H1 (cell line): ENCODE data around the gene STXBP2. TPM values are rescaled to one million over a fixed set of nuclear protein-coding genes. Genes with fewer than 3 reads are reported as not detected.
"Not testable (repeated sequence)": the region's sequence is repeated elsewhere in the genome, so short reads cannot be mapped to it uniquely, and the experiment has no call there.

Experiments used
- CTCF ChIA-PET: fragments of 300-600 bp; sonication (Branson Sonifier 250); formaldehyde crosslinking; loops from one replicate; lab custom pipeline; 2021; ENCODE audit not compliant: partially characterized antibody; lab: Charles Lee
- POLR2A ChIA-PET: fragments of 300-600 bp; sonication (Branson Sonifier 250); formaldehyde crosslinking; loops from one replicate; lab custom pipeline; 2021; ENCODE audit warnings: inconsistent platforms; ENCODE audit not compliant: partially characterized antibody; lab: Charles Lee
- DNase-seq, 2 experiments: peaks; one replicate each; pipeline versions ENCODE4 v3.0.0 to v3.0.0-alpha.2; 2010 to 2022; ENCODE audit warnings: low spot score in 2 of 2, low read depth in 1 of 2, mixed read lengths in 1 of 2
- FAIRE-seq: peaks from 2 replicates; lab custom pipeline; 2011; peaks lifted over from hg19 to GRCh38; lab: Jason Lieb, UNC
- H2AFZ ChIP-seq: 2 replicates; pipeline ENCODE4 v1.8.1; 2012; ENCODE audit warnings: low read length, inconsistent platforms
- H2AK5ac ChIP-seq: 2 replicates; pipeline ENCODE4 v1.6.1; 2013; ENCODE audit warnings: low read depth, low read length
- H2BK120ac ChIP-seq: replicated peaks from 2 replicates; pipeline ENCODE3; 2013; ENCODE audit warnings: low read depth, low read length, inconsistent platforms
- H2BK12ac ChIP-seq: 2 replicates; pipeline ENCODE4 v1.6.1; 2013; ENCODE audit warnings: low read depth, low read length
- H2BK15ac ChIP-seq: 2 replicates; pipeline ENCODE4 v1.6.1; 2013; ENCODE audit warnings: low read length
- H2BK20ac ChIP-seq: 2 replicates; pipeline ENCODE4 v1.6.1; 2013; ENCODE audit warnings: low read length
- H2BK5ac ChIP-seq: 2 replicates; pipeline ENCODE4 v1.6.1; 2013; ENCODE audit warnings: low read depth, low read length
- H3K14ac ChIP-seq: 2 replicates; pipeline ENCODE4 v1.6.1; 2013; ENCODE audit warnings: inconsistent platforms; ENCODE audit not compliant: insufficient read length
- H3K18ac ChIP-seq: 2 replicates; pipeline ENCODE4 v1.6.1; 2013; ENCODE audit warnings: low read length; ENCODE audit errors: extremely low read depth
- H3K23ac ChIP-seq: 2 replicates; pipeline ENCODE4 v1.6.1; 2013; ENCODE audit warnings: inconsistent platforms; ENCODE audit not compliant: insufficient read length
- H3K23me2 ChIP-seq: 2 replicates; pipeline ENCODE4 v1.6.1; 2013; ENCODE audit warnings: low read depth, low read length
- H3K27ac ChIP-seq: 2 replicates; pipeline ENCODE4 v1.6.1; 2011; ENCODE audit warnings: low read depth, low read length, inconsistent platforms
- H3K27me3 ChIP-seq, 4 experiments: replicated peaks in 1 of 4; 1 replicate in 1 of 4; 2 replicates in 3 of 4; pipeline versions ENCODE4 v1.6.1 to v1.8.1; 2011 to 2013; ENCODE audit warnings: low read length in 3 of 4, mild to moderate bottlenecking in 3 of 4, inconsistent platforms in 2 of 4, mixed read lengths in 2 of 4, moderate library complexity in 1 of 4; ENCODE audit not compliant: control insufficient read depth in 3 of 4, insufficient read depth in 3 of 4; ENCODE audit errors: extremely low read depth in 1 of 4
- H3K36me3 ChIP-seq, 4 experiments: 2 replicates each; pipeline versions ENCODE4 v1.6.1 to v1.8.1; 2011 to 2013; ENCODE audit warnings: mild to moderate bottlenecking in 4 of 4, low read length in 3 of 4, moderate library complexity in 2 of 4, control low read depth in 1 of 4, inconsistent platforms in 1 of 4; ENCODE audit not compliant: insufficient read depth in 4 of 4, control insufficient read depth in 2 of 4
- H3K4ac ChIP-seq: replicated peaks from 2 replicates; pipeline ENCODE3; 2013; ENCODE audit warnings: low read length, low read depth, mixed read lengths, inconsistent platforms; ENCODE audit not compliant: insufficient read length
- H3K4me1 ChIP-seq, 4 experiments: replicated peaks in 1 of 4; 1 replicate in 1 of 4; 2 replicates in 3 of 4; pipeline versions ENCODE4 v1.6.1 to v1.8.1; 2011 to 2013; ENCODE audit warnings: low read length in 3 of 4, inconsistent platforms in 2 of 4, mixed read lengths in 1 of 4; ENCODE audit not compliant: insufficient read depth in 4 of 4, control insufficient read depth in 3 of 4
- H3K4me2 ChIP-seq, 2 experiments: 2 replicates each; pipeline versions ENCODE4 v1.6.1 to v1.8.1; 2011 to 2013; ENCODE audit warnings: low read depth in 2 of 2, low read length in 2 of 2, control low read depth in 1 of 2, inconsistent platforms in 1 of 2, mild to moderate bottlenecking in 1 of 2; ENCODE audit not compliant: insufficient read depth in 1 of 2
- H3K4me3 ChIP-seq, 4 experiments: fragments of 200-600, 300-600 bp in 1 of 4; sonication (generic), shearing (Covaris generic), sonication (Bioruptor Twin) in 1 of 4; 2 replicates each; pipeline versions ENCODE4 v1.5.1 to v1.8.1; 2011 to 2016; ENCODE audit warnings: low read length in 4 of 4, low read depth in 3 of 4, control low read depth in 2 of 4, inconsistent platforms in 2 of 4, mild to moderate bottlenecking in 2 of 4, mixed read lengths in 1 of 4, moderate library complexity in 1 of 4; ENCODE audit not compliant: insufficient read depth in 2 of 4; ENCODE audit errors: extremely low read depth in 1 of 4
- H3K56ac ChIP-seq: replicated peaks from 2 replicates; pipeline ENCODE3; 2013; ENCODE audit warnings: low read depth, mild to moderate bottlenecking, mixed read lengths, low read length, inconsistent platforms; ENCODE audit not compliant: insufficient read length
- H3K79me1 ChIP-seq: 2 replicates; pipeline ENCODE4 v1.6.1; 2013; ENCODE audit warnings: low read depth, low read length, control low read depth
- H3K79me2 ChIP-seq, 2 experiments: 2 replicates each; pipeline versions ENCODE4 v1.6.1 to v1.8.1; 2012 to 2013; ENCODE audit warnings: low read length in 2 of 2, mild to moderate bottlenecking in 2 of 2, inconsistent platforms in 1 of 2; ENCODE audit not compliant: insufficient read depth in 2 of 2, control insufficient read depth in 1 of 2
- H3K9ac ChIP-seq, 4 experiments: replicated peaks in 1 of 4; 1 replicate in 1 of 4; 2 replicates in 3 of 4; pipeline versions ENCODE4 v1.6.1 to v1.8.1; 2011 to 2013; ENCODE audit warnings: low read depth in 3 of 4, low read length in 3 of 4, control low read depth in 2 of 4, mild to moderate bottlenecking in 2 of 4, moderate library complexity in 2 of 4, inconsistent platforms in 1 of 4; ENCODE audit errors: extremely low read depth in 1 of 4
- H3K9me3 ChIP-seq, 2 experiments: 2 replicates each; pipeline versions ENCODE4 v1.6.1 to v1.8.1; 2012 to 2013; ENCODE audit warnings: mild to moderate bottlenecking in 2 of 2, moderate library complexity in 2 of 2, control low read depth in 1 of 2, inconsistent platforms in 1 of 2, low read depth in 1 of 2, low read length in 1 of 2, mixed read lengths in 1 of 2; ENCODE audit not compliant: insufficient read depth in 2 of 2
- H4K20me1 ChIP-seq, 2 experiments: replicated peaks in 1 of 2; 2 replicates each; pipeline versions ENCODE3 to v1.8.1; 2011 to 2013; ENCODE audit warnings: inconsistent platforms in 2 of 2, low read length in 2 of 2, mild to moderate bottlenecking in 1 of 2; ENCODE audit not compliant: insufficient read depth in 2 of 2, control insufficient read depth in 1 of 2
- H4K5ac ChIP-seq: 2 replicates; pipeline ENCODE4 v1.6.1; 2013; ENCODE audit warnings: low read length, low read depth, mixed read lengths, inconsistent platforms; ENCODE audit not compliant: insufficient read length
- H4K8ac ChIP-seq: 2 replicates; pipeline ENCODE4 v1.8.0; 2013; ENCODE audit warnings: mild to moderate bottlenecking, moderate library complexity, low read length, inconsistent platforms; ENCODE audit not compliant: insufficient read depth; ENCODE audit errors: extremely low read depth
- H4K91ac ChIP-seq: replicated peaks from 2 replicates; pipeline ENCODE3; 2013; ENCODE audit warnings: low read length, mixed read lengths, inconsistent platforms; ENCODE audit not compliant: insufficient read length
- WGBS, 2 experiments: shearing (Covaris generic) in 1 of 2; methylation state at CpG; one replicate each; pipeline versions ENCODE4 v1.1.6 to v1.1.7; 2013 to 2015; ENCODE audit warnings: low lambda C conversion rate in 2 of 2, mixed read lengths in 2 of 2, inconsistent platforms in 1 of 2, low coverage in 1 of 2, missing lambda C conversion rate in 1 of 2; ENCODE audit not compliant: insufficient replicate concordance in 2 of 2, insufficient coverage in 1 of 2, insufficient read length in 1 of 2; ENCODE audit errors: extremely low coverage in 1 of 2, missing lambda C conversion rate in 1 of 2; 5-methylcytosine and 5-hydroxymethylcytosine counted together
- polyA plus RNA-seq, 7 experiments: library from polyadenylated mRNA; depleted of rRNA in 3 of 7; stranded (reverse) in 5 of 7; unstranded in 2 of 7; fragments of >200 nt in 5 of 7; fragments of 200-250 nt in 2 of 7; gene quantifications; 1 replicate in 5 of 7; 2 replicates in 1 of 7; 4 replicates in 1 of 7; pipeline versions ENCODE4 v1.2.1 to v1.2.3, GENCODE V29; 2011 to 2013; ENCODE audit warnings: missing spikeins in 2 of 7, mixed read lengths in 2 of 7
- total RNA-seq: library from RNA; stranded (reverse); fragmentation: NEBNext Ultra II Directional; extraction: Animal tissue kit (Norgen Biotek cat#: 25700); gene quantifications from 2 replicates; pipeline ENCODE4 v1.2.1, GENCODE V29; 2021

The STXBP2 gene
- total and polyA plus RNA-seq, 2 of the 8 experiments (the other 6 are each of a cell fraction or from before 2014, with no cell fraction given) = 52.9 to 53.8 TPM

- not testable (repeated sequence) for H3K23me2 ChIP-seq, H3K4me2 ChIP-seq, H3K18ac ChIP-seq, H3K36me3 ChIP-seq, H3K79me2 ChIP-seq, H3K56ac ChIP-seq, H2BK120ac ChIP-seq, H3K23ac ChIP-seq, H2AK5ac ChIP-seq, H2BK5ac ChIP-seq, H3K79me1 ChIP-seq, H3K4ac ChIP-seq, H3K4me3 ChIP-seq, H4K8ac ChIP-seq, H3K9me3 ChIP-seq, H3K14ac ChIP-seq, H3K27me3 ChIP-seq, H4K5ac ChIP-seq, H3K4me1 ChIP-seq, H2BK12ac ChIP-seq, H3K27ac ChIP-seq, H2BK15ac ChIP-seq, H2AFZ ChIP-seq, H4K91ac ChIP-seq, H2BK20ac ChIP-seq, H3K9ac ChIP-seq
- CTCF ChIA-PET = interaction anchor here (0.8 to 1.8 kb wide), 6 partner anchors 12 to 185 kb away, joined by 3 to 7 read pairs (median 4); no protein-coding TSS in a partner anchor
- WGBS, 2 experiments = 70% methylated on average over 5 of the region's 10 CpGs; no CpG with 5 or more reads in 1 of the 2 experiments
- H4K20me1 ChIP-seq = peaks cover 0 to 16% of the 10 kb centered on the region in 2 experiments
- DNase-seq = peak in 1 of 2 experiments; percentile 44
- peak; percentile 69 for FAIRE-seq
- POLR2A ChIA-PET = interaction anchor here (0.6 to 2.3 kb wide), 5 partner anchors 24 to 175 kb away, joined by 3 to 11 read pairs (median 3); partner anchors contain the start of gene TRAPPC5
Measured at GRCh38 chr19:7643629-7644549, 7.0 kb downstream of the STXBP2 start.
